Keratinocyte (primary cell): ENCODE results near the gene METTL26. TPM values are rescaled to one million over a fixed set of nuclear protein-coding genes. Genes with fewer than 3 reads are reported as not detected.

Experiments used
- DNase-seq: peaks from one replicate; pipeline ENCODE4 v3.0.0-alpha.2; 2011; ENCODE audit warnings: low read depth, missing footprints, low spot score
- FAIRE-seq: peaks from 2 replicates; lab custom pipeline; 2011; peaks lifted over from hg19 to GRCh38; lab: Jason Lieb, UNC
- H2AFZ ChIP-seq: 2 replicates; pipeline ENCODE4 v1.6.0; 2012; ENCODE audit warnings: low read length, control low read depth, inconsistent platforms; ENCODE audit not compliant: control insufficient read depth
- H3K27ac ChIP-seq: 2 replicates; pipeline ENCODE4 v1.5.1; 2011; ENCODE audit warnings: low read length; ENCODE audit not compliant: control insufficient read depth, insufficient read depth
- H3K27me3 ChIP-seq: 3 replicates; pipeline ENCODE4 v1.6.0; 2011; ENCODE audit warnings: low read length; ENCODE audit not compliant: control insufficient read depth, insufficient read depth; ENCODE audit errors: extremely low read depth
- H3K36me3 ChIP-seq, 2 experiments: 2 replicates in 1 of 2; 3 replicates in 1 of 2; pipeline ENCODE4 v1.5.1; 2011; ENCODE audit warnings: low read length in 2 of 2, mild to moderate bottlenecking in 1 of 2; ENCODE audit not compliant: control insufficient read depth in 2 of 2, insufficient read depth in 2 of 2; ENCODE audit errors: extremely low read depth in 1 of 2
- H3K4me1 ChIP-seq: 3 replicates; pipeline ENCODE4 v1.5.1; 2011; ENCODE audit warnings: low read length; ENCODE audit not compliant: control insufficient read depth, insufficient read depth; ENCODE audit errors: extremely low read depth
- H3K4me2 ChIP-seq: 3 replicates; pipeline ENCODE4 v1.6.0; 2011; ENCODE audit warnings: low read depth, low read length; ENCODE audit not compliant: control insufficient read depth, insufficient read depth; ENCODE audit errors: extremely low read depth
- H3K4me3 ChIP-seq, 3 experiments: fragments of 200-600 bp in 1 of 3; sonication (generic) in 1 of 3; 2 replicates in 2 of 3; 3 replicates in 1 of 3; pipeline ENCODE4 v1.5.1; 2011 to 2016; ENCODE audit warnings: low read length in 3 of 3, mild to moderate bottlenecking in 3 of 3, control low read depth in 2 of 3, inconsistent platforms in 1 of 3, low read depth in 1 of 3, mixed read lengths in 1 of 3, mixed run types in 1 of 3, moderate library complexity in 1 of 3; ENCODE audit not compliant: control insufficient read depth in 2 of 3, insufficient read depth in 2 of 3; ENCODE audit errors: extremely low read depth in 1 of 3
- H3K79me2 ChIP-seq: 2 replicates; pipeline ENCODE4 v1.6.0; 2012; ENCODE audit warnings: low read length; ENCODE audit not compliant: control insufficient read depth, insufficient read depth
- H3K9ac ChIP-seq: 3 replicates; pipeline ENCODE4 v1.6.0; 2011; ENCODE audit warnings: low read length; ENCODE audit not compliant: control insufficient read depth, insufficient read depth; ENCODE audit errors: extremely low read depth
- H3K9me1 ChIP-seq: 3 replicates; pipeline ENCODE4 v1.6.0; 2011; ENCODE audit warnings: low read length; ENCODE audit not compliant: control insufficient read depth, insufficient read depth; ENCODE audit errors: extremely low read depth
- H3K9me3 ChIP-seq: 2 replicates; pipeline ENCODE4 v1.5.1; 2012; ENCODE audit warnings: low read depth, low read length; ENCODE audit not compliant: control insufficient read depth
- H4K20me1 ChIP-seq: 3 replicates; pipeline ENCODE4 v1.6.0; 2011; ENCODE audit warnings: low read length; ENCODE audit not compliant: control insufficient read depth, insufficient read depth; ENCODE audit errors: extremely low read depth
- CTCF ChIP-seq, 3 experiments: IDR thresholded peaks in 1 of 3; conservative IDR thresholded peaks in 1 of 3; optimal IDR thresholded peaks in 1 of 3; 2 replicates in 2 of 3; 3 replicates in 1 of 3; pipeline versions ENCODE3 to v1.5.1; 2011; ENCODE audit warnings: low read length in 3 of 3, mild to moderate bottlenecking in 3 of 3, moderate library complexity in 2 of 3, control low read depth in 1 of 3, inconsistent platforms in 1 of 3; ENCODE audit not compliant: insufficient read depth in 2 of 3; ENCODE audit errors: extremely low read depth in 1 of 3
- EZH2 ChIP-seq: IDR thresholded peaks from one replicate; pipeline ENCODE4 v1.6.1; 2012; ENCODE audit warnings: inconsistent platforms, mild to moderate bottlenecking, low read length, moderate library complexity
- dilution Hi-C: fragments of 300-500 bp; cut with MboI; formaldehyde crosslinking; loops from one replicate; pipeline ENCODE4 v1.7.0; 2020; ENCODE audit warnings: low sequenced_read_pairs; ENCODE audit not compliant: extremely low pct_ligation_motif_present
- polyA plus RNA-seq, 5 experiments: library from polyadenylated mRNA; depleted of rRNA in 3 of 5; stranded (reverse) in 3 of 5; stranded (forward) in 1 of 5; unstranded in 1 of 5; fragments of >200 nt; gene quantifications; 1 replicate in 1 of 5; 2 replicates in 3 of 5; 3 replicates in 1 of 5; pipeline versions ENCODE4 v1.2.1 to v1.2.3, GENCODE V29; 2011 to 2012; ENCODE audit warnings: missing spikeins in 2 of 5, low read depth in 1 of 5, low replicate concordance in 1 of 5

The METTL26 gene
- polyA plus RNA-seq, 1 donor (not counting 4 experiments of a cell fraction or from before 2014, with no cell fraction given) = 46.9 TPM

GRCh38 chr16:615122-615521 lies 21.0 kb downstream of the METTL26 start:
- TF ChIP-seq CTCF (optimal IDR thresholded peaks at IDR 0.05 in 1 of 3, IDR thresholded peaks at IDR 0.05 in 1 of 3, conservative IDR thresholded peaks at IDR 0.05 in 1 of 3; ENCODE audit: extremely low read depth in 1 of 3, insufficient read depth in 2 of 3, low read length in 3 of 3) (no peak), EZH2 (no peak)
- peaks cover 3% of the 10 kb centered on the region for H3K4me1 ChIP-seq
- H3K27me3 ChIP-seq = peaks cover 7% of the 10 kb centered on the region
- no peak overlapping the region for H3K27ac ChIP-seq
- no peak overlapping the region for H3K4me3 ChIP-seq
- no peaks in the 10 kb centered on the region for H3K79me2 ChIP-seq
- DNase-seq = no peak
- H3K4me2 ChIP-seq = no peak overlapping the region
- no peak for FAIRE-seq
- H2AFZ ChIP-seq = no peak overlapping the region
- no peaks in the 10 kb centered on the region for H3K9me3 ChIP-seq
- dilution Hi-C loops = no loop called here
- no peaks in the 10 kb centered on the region for H3K9me1 ChIP-seq
- H3K36me3 ChIP-seq = peaks cover 0 to 3% of the 10 kb centered on the region in 2 experiments
- H4K20me1 ChIP-seq = no peaks in the 10 kb centered on the region
- no peak overlapping the region for H3K9ac ChIP-seq

- peaks cover 3% of the 10 kb centered on the region for H3K4me1 ChIP-seq
- dilution Hi-C loops = no loop called here
- no peak overlapping the region for H3K27ac ChIP-seq
- H3K4me3 ChIP-seq = no peak overlapping the region
- H3K9me3 ChIP-seq = no peaks in the 10 kb centered on the region
- H3K79me2 ChIP-seq = peaks cover under 1% of the 10 kb centered on the region
- peaks cover 4% of the 10 kb centered on the region for H4K20me1 ChIP-seq
- H3K9me1 ChIP-seq = no peaks in the 10 kb centered on the region
- peaks cover 0 to 3% of the 10 kb centered on the region in 2 experiments for H3K36me3 ChIP-seq
- DNase-seq = peak; percentile 61
- no peak overlapping the region for H2AFZ ChIP-seq
- no peak overlapping the region for H3K4me2 ChIP-seq
- TF ChIP-seq EZH2 (no peak), CTCF (optimal IDR thresholded peaks at IDR 0.05 in 1 of 3, IDR thresholded peaks at IDR 0.05 in 1 of 3, conservative IDR thresholded peaks at IDR 0.05 in 1 of 3; ENCODE audit: extremely low read depth in 1 of 3, insufficient read depth in 2 of 3, low read length in 3 of 3) (peak; percentile 88 to 97 (median 90))
- FAIRE-seq = peak; percentile 59
- no peaks in the 10 kb centered on the region for H3K27me3 ChIP-seq
- peak overlapping the region; percentile 6 for H3K9ac ChIP-seq
Measured at GRCh38 chr16:610513-611381, 25.4 kb downstream of the METTL26 start.
